WTC11 (cell line): ENCODE data around the gene ARHGEF17. TPM values are rescaled to one million over a fixed set of nuclear protein-coding genes. Genes with fewer than 3 reads are reported as not detected.

ENCODE experiments used
- ATAC-seq: fragments of 200-7000 bp; cut with Tn5 transposase; 2 replicates; pipeline ENCODE4 v1.10.0; 2021; ENCODE audit warnings: mild to moderate bottlenecking, moderate library complexity
- CTCF ChIA-PET: fragments of 300-600 bp; sonication (Branson Sonifier 250); formaldehyde crosslinking; loops from one replicate; lab custom pipeline; 2021; ENCODE audit warnings: antibody characterized with exemption; lab: Charles Lee
- POLR2A ChIA-PET: fragments of 350-600 bp; sonication (Branson Sonifier 250); formaldehyde crosslinking; loops from one replicate; lab custom pipeline; 2021; ENCODE audit warnings: antibody characterized with exemption; lab: Charles Lee
- DNase-seq: peaks from one replicate; pipeline ENCODE4 v3.0.0; 2021; ENCODE audit warnings: low spot score
- H3K27ac Mint-ChIP-seq: 2 replicates; pipeline ENCODE4 v1.8.0; 2021; ENCODE audit warnings: mixed read lengths
- H3K27me3 Mint-ChIP-seq: 2 replicates; pipeline ENCODE4 v1.8.0; 2021; ENCODE audit warnings: low read depth, mild to moderate bottlenecking, moderate library complexity, mixed read lengths
- H3K36me3 Mint-ChIP-seq: 2 replicates; pipeline ENCODE4 v1.8.0; 2021; ENCODE audit warnings: mixed read lengths
- H3K4me1 Mint-ChIP-seq: 2 replicates; pipeline ENCODE4 v1.8.0; 2022; ENCODE audit warnings: mixed read lengths
- H3K4me3 Mint-ChIP-seq: 2 replicates; pipeline ENCODE4 v1.8.0; 2021; ENCODE audit warnings: mild to moderate bottlenecking, moderate library complexity, mixed read lengths
- H3K9me3 Mint-ChIP-seq: 2 replicates; pipeline ENCODE4 v1.8.0; 2021; ENCODE audit warnings: mixed read lengths
- E2F1 ChIP-seq: sonication (generic); formaldehyde crosslinking; IDR thresholded peaks from 2 replicates; pipeline ENCODE4 v1.8.0; 2022; ENCODE audit warnings: mild to moderate bottlenecking, missing genetic modification reagents
- ESRRA ChIP-seq: sonication (generic); formaldehyde crosslinking; IDR thresholded peaks from 2 replicates; pipeline ENCODE4 v1.8.1; 2022; ENCODE audit warnings: mild to moderate bottlenecking, missing genetic modification reagents, borderline replicate concordance
- FOXJ3 ChIP-seq: sonication (generic); formaldehyde crosslinking; IDR thresholded peaks from 2 replicates; pipeline ENCODE4 v1.9.0; 2021; ENCODE audit warnings: missing genetic modification reagents, mild to moderate bottlenecking, borderline replicate concordance
- GABPB1 ChIP-seq: sonication (generic); formaldehyde crosslinking; IDR thresholded peaks from 2 replicates; pipeline ENCODE4 v1.8.1; 2023; ENCODE audit warnings: mild to moderate bottlenecking, missing genetic modification reagents
- GRHL2 ChIP-seq: fragments of 250-450 bp; sonication (Bioruptor Pico); IDR thresholded peaks from 2 replicates; pipeline ENCODE4 v1.8.0; 2022; ENCODE audit warnings: mild to moderate bottlenecking, moderate library complexity; ENCODE audit not compliant: insufficient replicate concordance, severe bottlenecking
- NFE2L1 ChIP-seq: sonication (generic); formaldehyde crosslinking; IDR thresholded peaks from 2 replicates; pipeline ENCODE4 v1.8.1; 2023; ENCODE audit warnings: missing genetic modification reagents
- NR3C1 ChIP-seq: sonication (generic); formaldehyde crosslinking; conservative IDR thresholded peaks from 2 replicates; pipeline ENCODE4 v1.8.1; 2023; ENCODE audit warnings: low read depth, mild to moderate bottlenecking, missing genetic modification reagents
- RORB ChIP-seq: fragments of 250-450 bp; sonication (Bioruptor Pico); IDR thresholded peaks from 2 replicates; pipeline ENCODE4 v1.9.0; 2021; ENCODE audit warnings: mild to moderate bottlenecking
- SMAD4 ChIP-seq: sonication (generic); formaldehyde crosslinking; IDR thresholded peaks from 2 replicates; pipeline ENCODE4 v1.8.0; 2022; ENCODE audit warnings: mild to moderate bottlenecking, missing genetic modification reagents
- STAT6 ChIP-seq: sonication (generic); formaldehyde crosslinking; conservative IDR thresholded peaks from 2 replicates; pipeline ENCODE4 v1.8.1; 2023; ENCODE audit warnings: mild to moderate bottlenecking, low read depth, missing genetic modification reagents, moderate library complexity
- TEAD4 ChIP-seq: sonication (generic); formaldehyde crosslinking; IDR thresholded peaks from 2 replicates; pipeline ENCODE4 v1.8.0; 2022; ENCODE audit warnings: mild to moderate bottlenecking, missing genetic modification reagents
- ZBTB21 ChIP-seq: sonication (generic); formaldehyde crosslinking; IDR thresholded peaks from 2 replicates; pipeline ENCODE4 v1.8.1; 2023; ENCODE audit warnings: mild to moderate bottlenecking, missing genetic modification reagents, borderline replicate concordance
- ZNF263 ChIP-seq: sonication (generic); formaldehyde crosslinking; IDR thresholded peaks from 2 replicates; pipeline ENCODE4 v1.8.1; 2022; ENCODE audit warnings: low read depth, mild to moderate bottlenecking, moderate library complexity, missing genetic modification reagents
- ZNF281 ChIP-seq: sonication (generic); formaldehyde crosslinking; IDR thresholded peaks from 2 replicates; pipeline ENCODE4 v1.8.0; 2023; ENCODE audit warnings: mild to moderate bottlenecking, missing genetic modification reagents
- ZNF396 ChIP-seq: fragments of 250-450 bp; sonication (Bioruptor Pico); IDR thresholded peaks from 2 replicates; pipeline ENCODE4 v1.8.0; 2021; ENCODE audit warnings: mild to moderate bottlenecking, moderate library complexity, borderline replicate concordance
- total RNA-seq: library from RNA; stranded (reverse); gene quantifications from 3 replicates; pipeline ENCODE4 v1.2.3, GENCODE V29; 2021
- TF ChIP-seq, protein P1 (sequence below): fragments of 250-450 bp; sonication (Bioruptor Pico); IDR thresholded peaks from 2 replicates; pipeline ENCODE4 v1.9.0; 2021; ENCODE audit warnings: moderate library complexity, mild to moderate bottlenecking, inconsistent platforms, borderline replicate concordance
- TF ChIP-seq, protein P2 (sequence below): sonication (generic); formaldehyde crosslinking; IDR thresholded peaks from 2 replicates; pipeline ENCODE4 v1.8.1; 2023; ENCODE audit warnings: mild to moderate bottlenecking, moderate library complexity, missing genetic modification reagents
- TF ChIP-seq, protein P3 (sequence below): sonication (generic); formaldehyde crosslinking; IDR thresholded peaks from 2 replicates; pipeline ENCODE4 v1.8.1; 2023; ENCODE audit warnings: mild to moderate bottlenecking, missing genetic modification reagents, moderate library complexity

The ARHGEF17 gene
- total RNA-seq, 1 experiment from 2014 or later, result 18.2 TPM

DNA sequence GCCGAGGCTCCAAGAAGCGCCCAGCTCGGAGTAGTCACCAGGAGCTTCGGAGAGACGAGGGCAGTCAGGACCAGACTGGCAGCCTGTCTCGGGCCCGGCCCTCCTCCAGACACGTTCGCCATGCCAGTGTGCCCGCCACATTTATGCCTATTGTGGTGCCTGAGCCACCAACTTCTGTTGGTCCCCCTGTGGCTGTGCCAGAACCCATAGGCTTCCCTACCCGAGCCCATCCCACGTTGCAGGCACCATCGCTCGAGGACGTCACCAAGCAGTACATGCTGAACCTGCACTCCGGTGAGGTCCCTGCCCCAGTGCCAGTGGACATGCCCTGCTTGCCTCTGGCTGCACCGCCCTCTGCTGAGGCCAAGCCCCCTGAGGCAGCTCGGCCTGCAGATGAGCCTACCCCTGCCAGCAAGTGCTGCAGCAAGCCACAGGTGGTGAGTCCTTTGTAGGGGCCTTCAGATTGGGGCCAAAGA lies 3.4 kb downstream of the ARHGEF17 start:
- ChIA-PET CTCF (interaction anchor here (2.0 to 7.6 kb wide), 2 partner anchors 24 to 40 kb away, joined by 8 to 270 read pairs; no protein-coding TSS in a partner anchor), POLR2A (no interaction called here)
- no peaks in the 10 kb centered on the region for H3K36me3 Mint-ChIP-seq
- ATAC-seq, result no peak
- TF ChIP-seq, protein P1, sequence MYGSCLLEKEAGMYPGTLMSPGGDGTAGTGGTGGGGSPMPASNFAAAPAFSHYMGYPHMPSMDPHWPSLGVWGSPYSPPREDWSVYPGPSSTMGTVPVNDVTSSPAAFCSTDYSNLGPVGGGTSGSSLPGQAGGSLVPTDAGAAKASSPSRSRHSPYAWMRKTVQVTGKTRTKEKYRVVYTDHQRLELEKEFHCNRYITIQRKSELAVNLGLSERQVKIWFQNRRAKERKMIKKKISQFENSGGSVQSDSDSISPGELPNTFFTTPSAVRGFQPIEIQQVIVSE (CRISPR knock-in tag), result no peak
- TF ChIP-seq FOXJ3 (CRISPR knock-in tag), result no peak
- TF ChIP-seq TEAD4 (CRISPR knock-in tag), result no peak
- no peak for TF ChIP-seq NR3C1 (CRISPR knock-in tag)
- TF ChIP-seq ZNF263 (CRISPR knock-in tag), result no peak
- TF ChIP-seq SMAD4, result no peak
- TF ChIP-seq, protein P2, sequence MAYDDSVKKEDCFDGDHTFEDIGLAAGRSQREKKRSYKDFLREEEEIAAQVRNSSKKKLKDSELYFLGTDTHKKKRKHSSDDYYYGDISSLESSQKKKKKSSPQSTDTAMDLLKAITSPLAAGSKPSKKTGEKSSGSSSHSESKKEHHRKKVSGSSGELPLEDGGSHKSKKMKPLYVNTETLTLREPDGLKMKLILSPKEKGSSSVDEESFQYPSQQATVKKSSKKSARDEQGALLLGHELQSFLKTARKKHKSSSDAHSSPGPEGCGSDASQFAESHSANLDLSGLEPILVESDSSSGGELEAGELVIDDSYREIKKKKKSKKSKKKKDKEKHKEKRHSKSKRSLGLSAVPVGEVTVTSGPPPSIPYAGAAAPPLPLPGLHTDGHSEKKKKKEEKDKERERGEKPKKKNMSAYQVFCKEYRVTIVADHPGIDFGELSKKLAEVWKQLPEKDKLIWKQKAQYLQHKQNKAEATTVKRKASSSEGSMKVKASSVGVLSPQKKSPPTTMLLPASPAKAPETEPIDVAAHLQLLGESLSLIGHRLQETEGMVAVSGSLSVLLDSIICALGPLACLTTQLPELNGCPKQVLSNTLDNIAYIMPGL (CRISPR knock-in tag), result no peak
- no peak for TF ChIP-seq ZNF281
- TF ChIP-seq NFE2L1 (CRISPR knock-in tag), result no peak
- TF ChIP-seq GRHL2 (CRISPR knock-in tag), result no peak
- TF ChIP-seq STAT6 (CRISPR knock-in tag), result no peak
- TF ChIP-seq, protein P3, sequence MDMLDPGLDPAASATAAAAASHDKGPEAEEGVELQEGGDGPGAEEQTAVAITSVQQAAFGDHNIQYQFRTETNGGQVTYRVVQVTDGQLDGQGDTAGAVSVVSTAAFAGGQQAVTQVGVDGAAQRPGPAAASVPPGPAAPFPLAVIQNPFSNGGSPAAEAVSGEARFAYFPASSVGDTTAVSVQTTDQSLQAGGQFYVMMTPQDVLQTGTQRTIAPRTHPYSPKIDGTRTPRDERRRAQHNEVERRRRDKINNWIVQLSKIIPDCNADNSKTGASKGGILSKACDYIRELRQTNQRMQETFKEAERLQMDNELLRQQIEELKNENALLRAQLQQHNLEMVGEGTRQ (CRISPR knock-in tag), result no peak
- no peak for TF ChIP-seq GABPB1
- TF ChIP-seq ESRRA (CRISPR knock-in tag), result no peak
- no peak for TF ChIP-seq RORB (CRISPR knock-in tag)
- no peak for TF ChIP-seq E2F1
- no peak for TF ChIP-seq ZBTB21 (CRISPR knock-in tag)
- TF ChIP-seq ZNF396 (CRISPR knock-in tag), result no peak
- TF ChIP-seq, all 79 proteins: peak for 0
- Mint-ChIP-seq H3K9me3 (no peaks in the 10 kb centered on the region), H3K27me3 (peaks cover 29% of the 10 kb centered on the region), H3K4me1 (peaks cover 36% of the 10 kb centered on the region), H3K27ac (no peak overlapping the region), H3K4me3 (no peak overlapping the region)
- DNase-seq, result no peak
